VCaP (cell line): ENCODE measurements around the gene PLEKHM2.

Source experiments
- H3K27ac ChIP-seq: fragments of 450-650 bp; 2 replicates; pipeline ENCODE4 v1.5.1; 2017
- TF ChIP-seq, protein P1 (sequence below): fragments of 450-650 bp; conservative IDR thresholded peaks from 2 replicates; pipeline ENCODE4 v1.5.1; 2017; ENCODE audit warnings: mild to moderate bottlenecking, moderate library complexity

The PLEKHM2 gene

DNA sequence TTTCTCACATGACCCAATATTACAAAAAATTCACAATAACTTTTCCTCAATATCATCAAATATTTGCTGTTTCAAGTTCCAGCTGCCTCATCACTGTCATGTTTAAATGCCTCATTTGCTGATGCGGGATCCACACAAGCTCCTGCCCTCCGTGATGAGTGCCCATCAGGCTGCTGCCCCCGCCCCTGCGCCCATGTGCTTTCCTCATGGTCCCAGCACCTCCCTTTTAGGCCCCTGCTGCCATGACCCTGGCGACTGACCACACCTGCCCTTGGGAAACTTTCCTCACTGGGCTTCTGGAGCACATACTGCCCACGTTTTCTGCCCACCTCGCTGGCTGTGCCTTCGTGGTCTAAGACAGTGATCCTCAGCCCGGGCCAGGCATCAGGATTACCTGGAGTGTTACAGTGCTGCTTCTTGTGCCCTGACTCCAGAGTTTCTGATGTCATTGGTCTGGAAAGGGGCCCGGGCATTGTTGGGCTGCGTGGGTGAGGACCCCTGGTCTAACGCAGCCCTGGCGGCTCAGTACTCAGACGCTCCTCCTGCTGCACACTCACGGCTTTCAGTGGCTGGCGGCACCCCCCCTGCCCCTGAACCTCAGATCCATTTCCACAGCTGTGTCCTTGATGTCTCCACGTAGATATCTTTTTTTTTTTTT is 20.5 kb downstream of the PLEKHM2 start:
- TF ChIP-seq, protein P1, sequence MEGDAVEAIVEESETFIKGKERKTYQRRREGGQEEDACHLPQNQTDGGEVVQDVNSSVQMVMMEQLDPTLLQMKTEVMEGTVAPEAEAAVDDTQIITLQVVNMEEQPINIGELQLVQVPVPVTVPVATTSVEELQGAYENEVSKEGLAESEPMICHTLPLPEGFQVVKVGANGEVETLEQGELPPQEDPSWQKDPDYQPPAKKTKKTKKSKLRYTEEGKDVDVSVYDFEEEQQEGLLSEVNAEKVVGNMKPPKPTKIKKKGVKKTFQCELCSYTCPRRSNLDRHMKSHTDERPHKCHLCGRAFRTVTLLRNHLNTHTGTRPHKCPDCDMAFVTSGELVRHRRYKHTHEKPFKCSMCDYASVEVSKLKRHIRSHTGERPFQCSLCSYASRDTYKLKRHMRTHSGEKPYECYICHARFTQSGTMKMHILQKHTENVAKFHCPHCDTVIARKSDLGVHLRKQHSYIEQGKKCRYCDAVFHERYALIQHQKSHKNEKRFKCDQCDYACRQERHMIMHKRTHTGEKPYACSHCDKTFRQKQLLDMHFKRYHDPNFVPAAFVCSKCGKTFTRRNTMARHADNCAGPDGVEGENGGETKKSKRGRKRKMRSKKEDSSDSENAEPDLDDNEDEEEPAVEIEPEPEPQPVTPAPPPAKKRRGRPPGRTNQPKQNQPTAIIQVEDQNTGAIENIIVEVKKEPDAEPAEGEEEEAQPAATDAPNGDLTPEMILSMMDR: no peak
- H3K27ac ChIP-seq: no peak overlapping the region

DNA sequence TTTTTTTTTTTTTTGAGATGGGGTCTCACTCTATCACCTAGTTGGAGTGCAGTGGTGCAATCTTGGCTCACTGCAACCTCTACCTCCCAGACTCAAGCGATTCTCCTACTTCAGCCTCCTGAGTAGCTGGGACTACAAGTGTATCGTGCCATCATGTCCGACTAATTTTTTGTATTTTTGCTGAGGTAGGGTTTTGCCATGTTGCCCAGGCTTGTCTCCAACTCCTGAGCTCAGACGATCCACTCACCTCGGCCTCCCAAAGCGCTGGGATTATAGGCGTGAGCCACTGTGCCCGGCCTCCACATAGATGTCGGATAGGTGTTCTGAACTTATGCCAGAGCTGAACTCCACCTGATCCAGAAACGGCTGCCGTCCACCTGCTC is 21.1 kb downstream of the PLEKHM2 start:
- H3K27ac ChIP-seq: no peak overlapping the region
- TF ChIP-seq, protein P1: no peak

DNA sequence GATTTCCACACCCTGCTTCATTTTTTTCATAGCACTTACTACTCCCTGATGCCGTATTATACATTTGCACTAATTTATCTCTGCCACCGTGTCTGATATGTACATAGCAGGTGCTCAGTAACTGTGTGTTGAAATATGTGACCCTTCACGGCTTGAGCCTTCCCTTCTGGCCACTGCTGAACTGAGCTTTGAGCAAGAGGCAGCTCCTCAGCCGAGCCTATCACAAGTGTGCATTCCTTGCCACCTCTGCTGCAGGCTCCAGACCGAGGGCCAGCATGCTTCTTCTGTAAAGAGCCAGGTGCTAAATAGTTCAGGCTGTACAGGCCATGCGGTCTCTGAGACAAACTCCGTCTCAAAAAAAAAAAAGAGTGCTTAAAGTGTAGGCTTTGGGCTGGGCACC is 22.6 kb downstream of the PLEKHM2 start:
- TF ChIP-seq, protein P1: no peak
- H3K27ac ChIP-seq: no peak overlapping the region

DNA sequence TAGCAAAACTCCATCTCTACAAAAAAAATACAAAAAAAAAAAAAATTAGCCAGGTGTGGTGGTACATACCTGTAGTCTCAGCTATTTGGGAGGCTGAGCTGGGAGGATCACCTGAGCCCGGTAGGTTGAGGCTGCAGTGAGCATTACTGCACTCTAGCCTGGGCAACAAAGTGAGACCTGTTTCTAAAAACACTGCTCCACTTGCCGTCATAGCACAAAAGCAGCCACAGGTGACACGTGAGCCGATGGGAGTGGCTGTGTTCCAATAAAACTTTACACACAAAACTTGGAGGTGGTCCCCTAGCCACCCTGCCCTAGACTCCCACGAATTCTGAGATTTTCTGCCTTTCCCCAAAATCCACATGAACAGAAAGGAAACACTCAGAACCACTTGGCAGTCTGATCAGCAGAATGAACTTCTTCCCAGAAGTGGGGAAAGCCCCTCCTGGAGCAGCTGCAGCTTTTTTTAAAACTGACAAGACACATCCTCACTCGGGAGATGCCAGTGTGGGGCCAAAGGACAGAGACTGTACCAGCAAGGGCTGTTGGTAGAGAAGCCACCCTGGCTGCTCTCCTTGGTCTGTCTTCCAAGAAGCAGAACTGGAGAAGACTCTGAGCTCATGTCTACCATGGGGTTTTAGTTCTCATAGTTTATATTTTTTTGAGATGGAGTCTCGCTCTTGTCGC is 23.3 kb downstream of the PLEKHM2 start:
- H3K27ac ChIP-seq: no peak overlapping the region
- TF ChIP-seq, protein P1: no peak

DNA sequence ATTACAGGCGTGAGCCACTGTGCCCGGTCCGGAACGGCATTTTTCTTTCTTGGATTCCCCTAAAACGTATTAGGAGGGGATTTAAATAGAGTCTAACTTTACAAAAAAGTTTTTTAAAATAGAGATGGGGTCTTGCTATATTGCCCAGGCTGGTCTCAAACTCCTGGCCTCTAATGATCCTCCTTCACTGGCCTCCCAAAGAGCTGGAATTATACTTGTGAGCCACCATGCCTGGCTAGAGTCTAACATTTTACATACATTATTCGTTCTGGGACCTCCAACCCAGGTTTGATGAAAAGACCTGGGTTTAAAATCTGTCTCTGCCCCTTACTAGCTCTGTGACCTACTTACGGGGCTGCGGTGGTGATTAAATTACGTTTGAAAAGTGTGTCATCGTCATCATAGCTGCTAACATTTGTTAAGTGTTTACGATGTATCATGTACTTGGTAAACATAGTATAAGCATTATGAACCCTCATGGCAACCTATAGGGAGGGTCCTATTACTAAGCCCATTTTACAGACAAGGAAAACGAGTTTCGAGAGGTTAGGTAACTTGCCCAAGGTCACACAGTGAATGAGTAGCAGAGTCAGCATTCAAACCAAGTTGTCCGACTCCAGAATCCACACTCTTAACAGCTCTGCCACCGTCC is 24.5 kb downstream of the PLEKHM2 start:
- H3K27ac ChIP-seq: no peak overlapping the region
- TF ChIP-seq, protein P1: no peak

DNA sequence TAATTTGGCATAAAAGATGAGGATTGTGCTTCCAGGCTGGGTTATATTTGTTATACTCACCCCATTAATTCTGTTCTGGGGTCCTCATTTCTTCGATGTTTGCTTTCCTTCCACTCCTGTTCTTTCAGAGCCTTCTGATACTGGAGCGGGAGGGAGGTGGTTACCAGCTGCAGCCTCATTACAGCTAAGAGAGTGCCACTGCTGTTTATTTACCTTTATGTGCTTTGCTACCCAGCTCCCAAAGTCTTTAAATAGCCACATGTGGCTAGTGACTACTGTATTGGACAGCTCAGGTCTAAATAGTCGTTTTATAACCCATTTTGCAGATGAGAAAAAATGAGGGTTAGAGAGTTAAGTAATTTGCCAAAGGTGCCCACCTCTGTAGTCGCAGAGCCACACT is 25.1 kb downstream of the PLEKHM2 start:
- H3K27ac ChIP-seq: no peak overlapping the region
- TF ChIP-seq, protein P1: no peak

DNA sequence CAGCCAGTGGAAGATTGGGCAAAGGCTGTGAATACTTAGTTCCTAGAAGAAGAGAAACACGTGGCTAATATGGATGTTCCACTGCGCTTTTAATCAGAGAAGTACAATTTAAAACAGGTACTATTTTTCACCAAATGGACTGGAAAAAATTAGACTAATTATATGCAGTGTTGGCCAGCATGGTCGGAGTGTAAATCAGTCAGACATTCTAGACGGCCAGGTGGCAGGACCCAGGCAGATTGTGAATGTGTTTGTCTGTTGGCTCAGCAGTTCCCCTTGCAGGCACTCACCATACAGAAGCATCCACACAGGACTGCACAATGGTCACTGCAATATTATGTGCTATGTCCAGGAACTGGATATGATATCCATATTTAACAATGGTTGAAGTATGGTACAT is 28.0 kb downstream of the PLEKHM2 start:
- TF ChIP-seq, protein P1: no peak
- H3K27ac ChIP-seq: no peak overlapping the region
